HG02840 (cell line): ENCODE data around the gene B3GAT1.

Source experiments
- ATAC-seq: cut with Tn5 transposase; IDR thresholded peaks from one replicate; pipeline ENCODE4 v1.9.1; 2021; ENCODE audit warnings: mild to moderate bottlenecking, moderate library complexity, moderate number of reproducible peaks; ENCODE audit not compliant: unreplicated experiment, low FRiP score

The B3GAT1 gene

GRCh38 chr11:134394311-134394710, 17.7 kb downstream of the B3GAT1 start:
- ATAC-seq = no peak

DNA sequence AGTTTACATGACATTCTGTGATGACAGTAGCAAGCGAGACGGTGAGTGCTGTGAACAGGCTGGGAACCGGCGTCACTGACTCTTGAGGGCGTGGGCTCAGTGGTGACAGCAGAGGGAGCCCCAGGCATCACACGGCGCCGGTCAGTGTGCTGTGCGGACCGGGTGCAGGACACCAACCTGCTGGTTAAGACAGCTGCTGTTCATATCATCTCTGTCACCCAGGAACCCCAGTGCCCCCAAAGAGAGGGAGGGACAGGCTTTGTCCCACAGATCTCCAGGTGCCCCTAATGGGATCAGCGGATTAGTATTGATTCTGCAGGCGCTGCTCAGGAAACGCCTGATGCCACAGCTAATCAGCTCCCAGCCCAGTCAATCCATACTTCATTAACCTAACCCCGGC, 18.4 kb downstream of the B3GAT1 start:
- ATAC-seq = no peak

DNA sequence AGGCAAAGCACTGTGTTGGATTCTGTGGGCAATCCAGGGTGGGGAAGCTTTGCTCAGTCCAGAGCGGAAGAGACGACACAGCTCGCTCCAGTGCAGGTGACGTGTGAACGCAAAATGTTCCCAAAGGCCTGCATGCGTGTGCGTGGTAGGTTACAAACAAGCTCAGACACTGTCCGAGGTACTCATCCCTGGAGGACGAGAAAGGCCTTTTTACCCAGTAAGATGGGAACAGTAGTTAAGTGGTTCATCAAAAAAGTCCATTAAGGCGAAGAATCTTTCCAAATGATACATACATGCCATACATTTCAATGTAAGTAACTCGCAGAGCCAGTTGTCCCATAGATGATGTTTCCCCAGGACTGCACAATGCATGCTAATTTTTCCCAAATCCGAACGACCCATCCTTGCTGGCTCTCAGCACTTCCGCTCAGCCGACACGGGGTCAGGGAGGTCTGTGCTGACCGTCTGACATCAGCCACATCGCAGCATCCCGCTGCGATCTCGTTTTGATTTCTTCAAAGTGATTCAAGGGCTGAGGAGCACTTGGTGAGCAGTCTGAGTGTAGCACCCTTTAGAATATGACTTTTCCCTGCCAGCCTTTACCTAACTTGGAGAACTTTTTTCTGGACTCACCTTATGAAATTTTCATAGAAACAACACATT, 19.0 kb downstream of the B3GAT1 start:
- ATAC-seq = no peak

- ATAC-seq = no peak
Observed at GRCh38 chr11:134391656-134392055, 20.4 kb downstream of the B3GAT1 start.

DNA sequence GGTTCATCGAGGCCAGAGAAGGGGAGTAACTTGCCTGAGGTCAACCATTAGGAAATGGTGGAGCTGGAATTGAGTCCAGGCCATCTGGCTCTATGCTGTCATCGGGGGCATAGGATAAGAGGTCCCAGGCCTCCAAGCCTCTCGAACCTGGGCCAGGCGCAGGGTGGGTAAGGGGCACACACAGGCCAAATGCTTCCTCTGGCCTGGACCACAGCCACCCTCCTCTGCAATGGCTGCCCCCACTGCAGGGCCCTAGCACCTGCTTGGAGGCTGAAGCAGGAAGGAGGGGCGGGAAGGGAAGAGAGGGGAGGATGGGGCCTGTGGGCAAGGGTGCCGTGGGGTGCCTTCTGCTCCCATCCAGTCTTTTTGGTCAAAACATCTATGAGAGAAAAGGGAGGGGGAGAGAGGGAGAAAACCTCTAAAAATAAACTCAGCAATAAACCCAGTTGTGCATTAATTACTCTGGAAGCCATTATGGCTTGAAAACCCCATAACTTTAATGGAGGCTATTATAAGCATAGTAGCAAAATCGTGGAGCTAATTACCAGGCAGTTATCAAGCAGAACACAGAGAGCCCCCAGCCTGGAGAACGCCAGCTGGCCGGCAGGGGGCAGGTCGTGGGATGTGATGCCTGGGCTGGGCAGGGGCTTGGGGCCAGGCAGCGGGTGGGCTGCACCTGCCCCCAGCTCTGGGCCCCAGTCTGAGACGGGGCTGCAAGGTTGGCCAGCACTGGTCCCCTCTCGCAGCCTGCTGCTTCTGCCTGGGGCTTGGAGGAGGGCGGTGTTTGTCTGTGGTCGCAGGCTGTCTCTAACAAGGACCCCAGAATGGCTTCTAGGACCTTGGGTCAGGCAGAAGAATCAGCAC, 21.1 kb downstream of the B3GAT1 start:
- no peak for ATAC-seq

DNA sequence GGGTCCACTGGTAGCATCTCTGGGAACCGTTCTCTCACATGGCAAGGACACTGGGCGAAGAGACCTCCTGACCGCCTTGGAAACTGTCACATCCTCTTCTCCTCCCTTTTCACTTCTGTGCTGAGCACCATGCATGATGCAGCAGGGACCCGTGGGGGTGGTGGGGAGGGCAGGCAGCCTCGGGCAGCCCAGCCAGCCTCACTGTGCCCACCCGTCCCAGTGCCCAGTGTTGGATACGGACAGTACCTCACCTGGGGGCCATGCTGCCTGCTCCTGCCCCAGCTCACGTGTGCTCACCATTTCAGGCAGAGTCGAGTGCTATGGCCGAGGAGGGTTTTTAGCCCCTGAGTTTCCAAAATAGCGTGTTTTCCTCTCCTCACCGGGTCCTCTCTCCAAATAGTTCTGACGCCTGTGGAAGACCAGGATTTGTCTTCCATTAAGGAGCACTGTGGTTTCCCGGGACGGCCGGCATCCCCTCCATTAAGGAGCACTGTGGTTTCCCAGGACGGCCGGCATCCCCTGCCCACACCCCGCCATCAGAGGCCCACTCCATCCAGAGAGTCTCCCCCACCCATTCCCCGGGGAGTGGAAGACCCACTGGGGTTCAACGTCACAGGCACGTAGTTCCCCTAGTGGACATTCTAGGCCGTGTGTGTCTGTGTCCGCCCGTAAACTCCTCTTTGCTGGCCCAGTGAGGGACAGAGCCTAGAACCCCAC, 22.4 kb downstream of the B3GAT1 start:
- no peak for ATAC-seq

- no peak for ATAC-seq
Observed at GRCh38 chr11:134388590-134388989, 23.5 kb downstream of the B3GAT1 start.

- ATAC-seq = no peak
Observed at GRCh38 chr11:134387501-134387900, 24.5 kb downstream of the B3GAT1 start.

- ATAC-seq = no peak
Observed at GRCh38 chr11:134386945-134387344, 25.1 kb downstream of the B3GAT1 start.

DNA sequence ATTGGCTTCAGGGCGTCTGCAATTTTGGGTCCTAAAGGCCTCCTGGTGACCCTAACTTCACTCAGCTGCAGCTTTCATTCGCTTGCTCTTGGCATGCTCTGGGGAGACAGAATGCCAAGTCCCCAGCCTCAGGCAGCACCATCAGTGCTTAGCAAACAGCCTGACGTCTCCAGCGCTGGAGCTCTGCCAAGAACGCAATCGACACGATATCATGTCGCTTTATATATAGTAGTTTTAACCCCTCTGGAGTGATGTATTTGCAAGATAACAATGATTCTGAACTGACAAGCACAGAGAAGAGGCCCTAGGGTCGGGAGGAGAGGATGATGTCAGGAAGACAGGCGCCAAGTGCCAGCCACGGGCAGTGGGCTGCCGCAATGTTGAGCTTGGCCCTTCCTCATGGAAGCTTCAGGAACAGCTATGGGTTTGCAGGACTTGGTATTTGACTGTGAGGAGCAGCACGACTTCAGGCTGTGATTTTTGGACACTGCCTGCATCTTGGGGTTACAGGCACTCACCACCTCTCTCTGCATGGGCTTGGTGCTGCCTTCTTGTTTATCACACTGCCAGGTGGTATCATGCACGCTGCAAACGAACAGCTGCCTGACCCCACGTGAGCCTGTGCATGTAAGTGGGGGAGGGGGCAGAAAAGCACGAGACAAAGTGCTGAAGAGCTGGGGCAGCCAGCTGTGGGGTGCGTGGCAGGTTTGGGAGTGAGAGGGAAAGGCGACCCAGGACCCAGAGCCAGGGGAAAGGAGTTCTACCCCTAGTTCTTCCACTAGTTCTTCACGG, 26.1 kb downstream of the B3GAT1 start:
- ATAC-seq = no peak

GRCh38 chr11:134385171-134385570, 26.9 kb downstream of the B3GAT1 start:
- no peak for ATAC-seq

GRCh38 chr11:134384406-134384805, 27.6 kb downstream of the B3GAT1 start:
- ATAC-seq = no peak

DNA sequence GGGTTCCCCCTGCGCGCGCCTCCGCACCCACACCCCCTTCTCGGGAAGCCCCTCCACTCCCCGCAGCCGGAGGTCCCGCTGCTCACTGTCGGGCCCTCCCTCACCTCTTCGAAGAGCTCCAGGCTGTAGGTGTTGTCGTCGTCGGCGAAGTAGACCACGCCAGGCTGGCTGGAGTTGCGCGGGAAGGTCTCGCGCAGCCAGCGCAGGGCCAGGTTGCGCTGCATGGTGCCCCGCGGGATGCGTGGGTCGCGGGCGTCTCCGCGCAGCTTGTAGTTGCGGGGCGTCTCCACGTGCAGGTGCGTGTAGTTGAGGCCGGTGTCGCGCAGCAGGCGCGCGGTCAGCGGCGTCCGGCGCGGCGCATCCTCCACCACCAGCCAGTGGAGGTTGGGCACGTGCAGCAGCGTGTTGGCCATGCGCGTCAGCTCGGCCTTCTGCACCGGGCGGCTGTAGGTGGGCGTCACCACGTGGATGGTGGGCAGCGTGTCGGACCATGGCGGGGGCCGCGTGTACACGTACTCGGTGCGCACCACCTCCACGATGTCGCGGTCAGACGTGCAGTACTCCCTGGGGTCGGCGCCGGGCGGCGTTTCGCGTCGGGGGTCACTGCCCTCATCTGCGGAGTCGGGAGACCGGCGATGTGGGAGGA, 28.3 kb downstream of the B3GAT1 start:
- ATAC-seq = no peak

- ATAC-seq = no peak
Observed at GRCh38 chr11:134382830-134383229, 29.2 kb downstream of the B3GAT1 start.

- no peak for ATAC-seq
Observed at GRCh38 chr11:134382257-134382656, 29.8 kb downstream of the B3GAT1 start.

DNA sequence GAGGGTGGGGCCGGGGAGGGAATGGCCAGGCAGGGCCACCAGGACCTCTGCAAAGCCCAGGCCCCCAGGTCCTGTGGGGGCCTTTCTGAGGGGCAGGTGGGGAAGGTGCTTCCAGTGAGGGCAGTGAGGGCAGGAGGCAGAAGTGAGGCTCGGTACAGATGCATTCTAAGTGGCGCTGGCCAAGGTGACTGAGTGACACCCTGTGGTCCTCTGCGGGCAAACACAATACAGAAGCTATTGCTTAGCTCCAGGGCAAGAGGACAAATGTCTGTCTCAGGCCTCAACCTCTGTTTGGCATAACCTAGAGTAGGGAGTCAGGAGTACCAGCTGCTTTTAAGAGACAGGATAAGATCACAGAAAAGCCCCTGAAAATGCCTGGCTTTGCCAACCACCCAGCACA, 31.3 kb downstream of the B3GAT1 start:
- ATAC-seq = no peak

GRCh38 chr11:134380229-134380628, 31.8 kb downstream of the B3GAT1 start:
- no peak for ATAC-seq

DNA sequence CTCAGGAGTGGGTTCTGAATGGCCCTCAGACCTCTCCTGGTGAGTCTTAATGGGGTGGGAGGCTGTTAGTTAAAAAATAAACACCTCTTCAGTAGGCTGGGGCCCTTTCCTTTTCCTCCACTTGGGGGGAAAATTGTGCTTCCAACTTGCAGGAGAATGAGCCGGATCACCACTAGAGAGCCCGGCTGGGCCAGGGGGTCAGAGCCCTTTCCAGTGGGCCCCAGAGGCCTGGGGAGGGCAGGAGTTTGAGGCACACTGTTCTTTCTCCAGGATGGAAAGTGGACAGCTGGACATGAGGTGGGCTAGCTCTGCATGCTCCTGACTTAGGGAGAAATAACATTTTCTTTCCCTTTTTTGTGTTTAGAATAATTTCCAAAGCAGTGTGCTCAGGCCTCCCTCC, 32.8 kb downstream of the B3GAT1 start:
- ATAC-seq = no peak

DNA sequence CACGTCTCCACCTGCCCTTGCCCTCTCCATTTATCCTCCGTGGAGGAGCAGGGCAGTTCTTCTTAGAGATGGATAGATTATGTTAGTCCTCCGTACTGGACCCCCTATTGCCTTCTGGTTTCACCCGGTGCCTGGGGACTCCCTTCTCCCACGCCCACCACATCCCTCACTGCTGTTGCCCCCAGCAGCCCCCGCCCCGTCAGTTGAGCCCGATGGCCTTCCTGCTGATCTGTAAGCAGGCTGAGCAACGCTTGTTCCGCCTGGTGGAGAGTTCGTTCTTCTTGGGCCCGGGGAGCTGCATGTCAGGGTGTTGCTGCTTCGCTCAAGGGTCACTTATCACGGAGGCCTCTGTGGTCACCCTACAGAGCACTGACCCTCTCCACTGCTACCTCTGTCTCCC, 34.2 kb downstream of the B3GAT1 start:
- ATAC-seq = no peak
